Endothelial cell of umbilical vein (primary cell): ENCODE results near the gene SCRN1. TPM values are rescaled to one million over a fixed set of nuclear protein-coding genes. Genes with fewer than 3 reads are reported as not detected.

ENCODE experiments used
- BruUV-seq: library from RNA; stranded (reverse); fragments of 400-500 nt; replicated peaks from 2 replicates; lab custom pipeline; 2021; lab: Mats Ljungman, UMichigan
- CTCF ChIA-PET: fragments of 300-600, 350-600 bp; sonication (Branson Sonifier 250); formaldehyde crosslinking; loops from one replicate; lab custom pipeline; 2021; ENCODE audit warnings: antibody characterized with exemption, inconsistent platforms; lab: Charles Lee
- POLR2A ChIA-PET: fragments of 300-600, 350-600 bp; sonication (Branson Sonifier 250); formaldehyde crosslinking; loops from one replicate; lab custom pipeline; 2021; ENCODE audit warnings: antibody characterized with exemption, inconsistent platforms; lab: Charles Lee
- DNase-seq: peaks from one replicate; pipeline ENCODE4 v3.0.0-alpha.2; 2011; ENCODE audit warnings: low read depth, low spot score
- FAIRE-seq: peaks from 2 replicates; lab custom pipeline; 2011; peaks lifted over from hg19 to GRCh38; lab: Jason Lieb, UNC
- H2AFZ ChIP-seq: 2 replicates; pipeline ENCODE4 v1.6.0; 2012; ENCODE audit warnings: low read depth, low read length, control low read depth, inconsistent platforms
- H3K27ac ChIP-seq: 2 replicates; pipeline ENCODE4 v1.5.1; 2011; ENCODE audit warnings: low read depth, mild to moderate bottlenecking, control low read depth, low read length, moderate library complexity; ENCODE audit not compliant: insufficient read depth
- H3K27me3 ChIP-seq, 2 experiments: 2 replicates each; pipeline versions ENCODE4 v1.6.0 to v1.6.1; 2011; ENCODE audit warnings: low read length in 2 of 2, mixed read lengths in 1 of 2; ENCODE audit not compliant: control insufficient read depth in 2 of 2, insufficient read depth in 2 of 2
- H3K36me3 ChIP-seq, 2 experiments: 2 replicates in 1 of 2; 3 replicates in 1 of 2; pipeline ENCODE4 v1.5.1; 2011; ENCODE audit warnings: low read length in 2 of 2, mild to moderate bottlenecking in 1 of 2, moderate library complexity in 1 of 2; ENCODE audit not compliant: control insufficient read depth in 2 of 2, insufficient read depth in 2 of 2; ENCODE audit errors: extremely low read depth in 1 of 2
- H3K4me1 ChIP-seq: 3 replicates; pipeline ENCODE4 v1.5.1; 2011; ENCODE audit warnings: mild to moderate bottlenecking, low read length; ENCODE audit not compliant: control insufficient read depth, insufficient read depth; ENCODE audit errors: extremely low read depth
- H3K4me2 ChIP-seq: 2 replicates; pipeline ENCODE4 v1.6.1; 2011; ENCODE audit warnings: low read length, control low read depth, mixed read lengths; ENCODE audit not compliant: insufficient read depth
- H3K4me3 ChIP-seq, 3 experiments: fragments of 200-600 bp in 1 of 3; sonication (generic), shearing (Covaris generic) in 1 of 3; replicated peaks in 1 of 3; 2 replicates each; pipeline ENCODE4 v1.5.1; 2011 to 2016; ENCODE audit warnings: control low read depth in 3 of 3, low read length in 3 of 3, mild to moderate bottlenecking in 2 of 3, inconsistent platforms in 1 of 3, low read depth in 1 of 3, moderate library complexity in 1 of 3; ENCODE audit not compliant: insufficient read depth in 1 of 3
- H3K79me2 ChIP-seq: 2 replicates; pipeline ENCODE4 v1.6.0; 2012; ENCODE audit warnings: low read length, inconsistent platforms; ENCODE audit not compliant: control insufficient read depth, insufficient read depth
- H3K9ac ChIP-seq: replicated peaks from 2 replicates; pipeline ENCODE3; 2011; ENCODE audit warnings: low read length, control low read depth; ENCODE audit not compliant: insufficient read depth; ENCODE audit errors: extremely low read depth
- H3K9me1 ChIP-seq: replicated peaks from 3 replicates; pipeline ENCODE4 v1.6.0; 2011; ENCODE audit warnings: mild to moderate bottlenecking, low read length; ENCODE audit not compliant: control insufficient read depth, insufficient read depth; ENCODE audit errors: extremely low read depth
- H3K9me3 ChIP-seq: replicated peaks from 2 replicates; pipeline ENCODE4 v1.5.1; 2012; ENCODE audit warnings: low read length, inconsistent platforms; ENCODE audit not compliant: control insufficient read depth, insufficient read depth
- H4K20me1 ChIP-seq: replicated peaks from 2 replicates; pipeline ENCODE3; 2011; ENCODE audit warnings: mild to moderate bottlenecking, low read length; ENCODE audit not compliant: control insufficient read depth, insufficient read depth; ENCODE audit errors: extremely low read depth
- CTCF ChIP-seq, 2 donors: IDR thresholded peaks; 1 replicate in 1 of 2; 2 replicates in 1 of 2; pipeline ENCODE4 v1.5.1; 2011; ENCODE audit warnings: low read length in 2 of 2, mild to moderate bottlenecking in 2 of 2, moderate library complexity in 2 of 2, control low read depth in 1 of 2, inconsistent platforms in 1 of 2, low read depth in 1 of 2; ENCODE audit not compliant: insufficient read depth in 1 of 2; ENCODE audit errors: extremely low read depth in 1 of 2
- FOS ChIP-seq: IDR thresholded peaks from 2 replicates; pipeline ENCODE4 v1.6.1; 2011; ENCODE audit warnings: mild to moderate bottlenecking, low read length, moderate library complexity, borderline replicate concordance; ENCODE audit not compliant: insufficient read depth
- JUN ChIP-seq: IDR thresholded peaks from 2 replicates; pipeline ENCODE4 v1.6.1; 2011; ENCODE audit warnings: borderline replicate concordance, low read depth; ENCODE audit not compliant: insufficient read length, insufficient read depth
- dilution Hi-C: fragments of 300-500 bp; cut with MboI; formaldehyde crosslinking; loops from one replicate; pipeline ENCODE4 v1.15.0; 2019; ENCODE audit warnings: low sequenced_read_pairs; ENCODE audit not compliant: extremely low pct_ligation_motif_present
- intact Hi-C: fragments of 100-400 bp; cut with micrococcal nuclease; formaldehyde crosslinking; loops from one replicate; pipeline ENCODE4 v1.10.0; 2022
- polyA plus RNA-seq, 4 experiments: library from polyadenylated mRNA; depleted of rRNA in 3 of 4; stranded (reverse) in 3 of 4; unstranded in 1 of 4; fragments of >200 nt; gene quantifications; 2 replicates each; pipeline versions ENCODE4 v1.2.1 to v1.2.3, GENCODE V29; 2011 to 2012; ENCODE audit warnings: missing spikeins in 1 of 4
- total RNA-seq: library from RNA; stranded (reverse); gene quantifications from 2 replicates; pipeline ENCODE4 v1.2.3, GENCODE V29; 2021

The SCRN1 gene
- total and polyA plus RNA-seq, 2 donors (not counting 3 experiments of a cell fraction or from before 2014, with no cell fraction given): 57.0 to 127 TPM

- CTCF ChIA-PET: interaction anchor here (1.0 to 1.4 kb wide), 4 partner anchors 9 to 537 kb away, joined by 3 to 4 read pairs (median 3); no protein-coding TSS in a partner anchor
- dilution Hi-C loops: no loop called here
- DNase-seq (peak; percentile 72), FAIRE-seq (no peak)
- Histone ChIP-seq H3K9me1 (no peaks in the 10 kb centered on the region), H3K4me3 (peak overlapping the region; percentile 74 to 100 (median 99)), H3K4me2 (peak overlapping the region; percentile 99), H3K36me3 (no peaks in the 10 kb centered on the region), H3K9ac (peak overlapping the region; percentile 63), H3K79me2 (peaks cover 46% of the 10 kb centered on the region), H3K27ac (peak overlapping the region; percentile 53), H4K20me1 (peaks cover 7% of the 10 kb centered on the region), H2AFZ (peak overlapping the region; percentile 99), H3K9me3 (no peaks in the 10 kb centered on the region), H3K4me1 (peaks cover 35% of the 10 kb centered on the region), H3K27me3 (no peaks in the 10 kb centered on the region)
- TF ChIP-seq JUN (no peak), CTCF (IDR thresholded peaks at IDR 0.05; ENCODE audit: extremely low read depth in 1 of 2, insufficient read depth in 1 of 2, low read depth in 1 of 2, low read length in 2 of 2) (no peak), FOS (peak; percentile 26)
- intact Hi-C loops: loop anchor here (2.0 to 5.0 kb wide), 3 partner anchors 35 to 255 kb away; partner anchors contain the start of gene ZNRF2
- POLR2A ChIA-PET: interaction anchor here (1.3 kb wide), 1 partner anchor 37 kb away, joined by 5 read pairs; the partner anchor contains the start of gene SCRN1
- no TSS peak for BruUV-seq
Measured at GRCh38 chr7:30027065-30027456, 37.5 kb upstream of the SCRN1 start.
